ENCODE measurements around the gene ELOVL5. TPM values are rescaled to one million over a fixed set of nuclear protein-coding genes. Genes with fewer than 3 reads are reported as not detected.

Gene ELOVL5
- total RNA-seq, 1 experiment from 2014 or later: 121 TPM

DNA sequence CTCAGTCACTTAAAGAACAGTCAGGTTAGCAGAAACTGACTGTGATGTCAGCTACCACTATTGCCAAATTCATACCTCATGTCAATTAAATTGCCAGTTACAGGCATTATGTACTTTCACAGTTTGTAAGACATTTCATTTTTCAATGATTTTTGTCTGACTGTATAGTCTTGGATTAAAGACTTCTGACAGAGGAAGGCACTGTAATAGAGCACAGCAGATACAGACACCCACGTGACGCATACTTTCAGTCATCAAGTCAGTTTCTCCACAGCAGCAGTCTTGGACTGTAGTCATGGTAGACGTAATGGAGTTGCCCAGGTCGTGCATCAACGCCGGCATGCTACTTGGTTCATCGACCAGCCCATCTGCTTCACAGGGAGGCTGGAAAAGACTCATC lies 29.5 kb upstream of the ELOVL5 start:
- H3K4me1 Mint-ChIP-seq: no peaks in the 10 kb centered on the region
- H3K18ac ChIP-seq (ENCODE audit: insufficient read length, low read depth, low read length): no peak overlapping the region
- H3K9me3 Mint-ChIP-seq: peaks cover 15 to 17% of the 10 kb centered on the region in 2 experiments
- no peak overlapping the region for H2AK5ac ChIP-seq (ENCODE audit: insufficient read length, low read length)
- H2BK5ac ChIP-seq (ENCODE audit: insufficient read length, low read length): no peak overlapping the region
- H3K9ac ChIP-seq (ENCODE audit: extremely low read depth, insufficient read length, low read length): no peak overlapping the region
- peaks cover 6 to 14% (median 6%) of the 10 kb centered on the region in 3 experiments; a peak in 6 of 7 replicates for H3K36me3 Mint-ChIP-seq (ENCODE audit: insufficient read depth in 1 of 3, low read depth in 3 of 3)
- no peak overlapping the region for H3K4ac ChIP-seq (ENCODE audit: low read depth, low read length)
- H3K79me1 ChIP-seq (ENCODE audit: insufficient read depth, low read depth, low read length, poor library complexity, severe bottlenecking): no peaks in the 10 kb centered on the region
- no CpG with 5 or more reads among the region's 7 CpGs for WGBS (ENCODE audit: extremely low coverage, insufficient read length, low lambda C conversion rate)
- no peak overlapping the region for H4K8ac ChIP-seq (replicated peaks; ENCODE audit: insufficient read length, low read depth, low read length)
- no peaks in the 10 kb centered on the region for H3K27me3 ChIP-seq (ENCODE audit: insufficient read depth, low read length)
- no peaks in the 10 kb centered on the region for H3K79me2 ChIP-seq (ENCODE audit: insufficient read depth, low read length)
- H3K27me3 Mint-ChIP-seq (ENCODE audit: low read depth): peaks cover 2% of the 10 kb centered on the region; the same call in 1 of the 2 replicates
- no peak overlapping the region for H2BK12ac ChIP-seq (ENCODE audit: insufficient read length, low read depth, low read length)
- no peak overlapping the region for H2BK15ac ChIP-seq (ENCODE audit: low read depth, low read length)
- H3K23ac ChIP-seq (ENCODE audit: insufficient read length, low read depth, low read length): no peak overlapping the region
- H3K4me2 ChIP-seq (ENCODE audit: insufficient read depth, insufficient read length, low read length): no peak overlapping the region
- H3K23me2 ChIP-seq (ENCODE audit: insufficient read length, low read depth, low read length, poor library complexity, severe bottlenecking): no peaks in the 10 kb centered on the region
- H3K4me1 ChIP-seq (ENCODE audit: insufficient read depth, low read length): no peaks in the 10 kb centered on the region
- no peak overlapping the region for H3K4me3 Mint-ChIP-seq
- H2BK20ac ChIP-seq (ENCODE audit: low read depth, low read length, poor library complexity, severe bottlenecking): no peak overlapping the region
- no peaks in the 10 kb centered on the region for H4K20me1 ChIP-seq (ENCODE audit: control insufficient read depth, insufficient read depth, insufficient read length)
- H3K27ac Mint-ChIP-seq: no peak overlapping the region
- no peaks in the 10 kb centered on the region for H3K9me3 ChIP-seq (ENCODE audit: control insufficient read depth, low read depth, low read length)
- DNase-seq: no peak
- H3K56ac ChIP-seq (ENCODE audit: insufficient read length, low read depth, low read length): no peak overlapping the region
- no peak overlapping the region; the same call in 1 of the 2 replicates for H3K14ac ChIP-seq (ENCODE audit: insufficient read depth, low read length)
- no peak overlapping the region for H3K27ac ChIP-seq (ENCODE audit: insufficient read length, low read depth, low read length)
- no peak overlapping the region for H4K91ac ChIP-seq (ENCODE audit: insufficient read length, low read depth, low read length)
- H4K5ac ChIP-seq (ENCODE audit: insufficient read length, low read depth, low read length): no peak overlapping the region
- H2AFZ ChIP-seq (ENCODE audit: low read length): no peak overlapping the region
- no peak overlapping the region for H3T11ph ChIP-seq (ENCODE audit: low read length)
- TF ChIP-seq, protein P1, sequence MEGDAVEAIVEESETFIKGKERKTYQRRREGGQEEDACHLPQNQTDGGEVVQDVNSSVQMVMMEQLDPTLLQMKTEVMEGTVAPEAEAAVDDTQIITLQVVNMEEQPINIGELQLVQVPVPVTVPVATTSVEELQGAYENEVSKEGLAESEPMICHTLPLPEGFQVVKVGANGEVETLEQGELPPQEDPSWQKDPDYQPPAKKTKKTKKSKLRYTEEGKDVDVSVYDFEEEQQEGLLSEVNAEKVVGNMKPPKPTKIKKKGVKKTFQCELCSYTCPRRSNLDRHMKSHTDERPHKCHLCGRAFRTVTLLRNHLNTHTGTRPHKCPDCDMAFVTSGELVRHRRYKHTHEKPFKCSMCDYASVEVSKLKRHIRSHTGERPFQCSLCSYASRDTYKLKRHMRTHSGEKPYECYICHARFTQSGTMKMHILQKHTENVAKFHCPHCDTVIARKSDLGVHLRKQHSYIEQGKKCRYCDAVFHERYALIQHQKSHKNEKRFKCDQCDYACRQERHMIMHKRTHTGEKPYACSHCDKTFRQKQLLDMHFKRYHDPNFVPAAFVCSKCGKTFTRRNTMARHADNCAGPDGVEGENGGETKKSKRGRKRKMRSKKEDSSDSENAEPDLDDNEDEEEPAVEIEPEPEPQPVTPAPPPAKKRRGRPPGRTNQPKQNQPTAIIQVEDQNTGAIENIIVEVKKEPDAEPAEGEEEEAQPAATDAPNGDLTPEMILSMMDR (conservative IDR thresholded peaks at IDR 0.05): no peak
- no peak overlapping the region for H2BK120ac ChIP-seq (ENCODE audit: low read depth, low read length, poor library complexity, severe bottlenecking)

Data from H9 (cell line).